NT2/D1 (cell line): ENCODE results near the gene HCN2.

Experiments
- SUZ12 ChIP-seq: IDR thresholded peaks from 2 replicates; pipeline ENCODE4 v1.6.1; 2011; ENCODE audit not compliant: insufficient read length, insufficient read depth; ENCODE audit errors: extremely low read depth
- YY1 ChIP-seq: IDR thresholded peaks from 2 replicates; pipeline ENCODE4 v1.6.1; 2011; ENCODE audit not compliant: insufficient read length, insufficient read depth
- ZNF274 ChIP-seq: IDR thresholded peaks from 2 replicates; pipeline ENCODE4 v1.6.1; 2011; ENCODE audit warnings: mild to moderate bottlenecking, low read depth, low read length

DNA sequence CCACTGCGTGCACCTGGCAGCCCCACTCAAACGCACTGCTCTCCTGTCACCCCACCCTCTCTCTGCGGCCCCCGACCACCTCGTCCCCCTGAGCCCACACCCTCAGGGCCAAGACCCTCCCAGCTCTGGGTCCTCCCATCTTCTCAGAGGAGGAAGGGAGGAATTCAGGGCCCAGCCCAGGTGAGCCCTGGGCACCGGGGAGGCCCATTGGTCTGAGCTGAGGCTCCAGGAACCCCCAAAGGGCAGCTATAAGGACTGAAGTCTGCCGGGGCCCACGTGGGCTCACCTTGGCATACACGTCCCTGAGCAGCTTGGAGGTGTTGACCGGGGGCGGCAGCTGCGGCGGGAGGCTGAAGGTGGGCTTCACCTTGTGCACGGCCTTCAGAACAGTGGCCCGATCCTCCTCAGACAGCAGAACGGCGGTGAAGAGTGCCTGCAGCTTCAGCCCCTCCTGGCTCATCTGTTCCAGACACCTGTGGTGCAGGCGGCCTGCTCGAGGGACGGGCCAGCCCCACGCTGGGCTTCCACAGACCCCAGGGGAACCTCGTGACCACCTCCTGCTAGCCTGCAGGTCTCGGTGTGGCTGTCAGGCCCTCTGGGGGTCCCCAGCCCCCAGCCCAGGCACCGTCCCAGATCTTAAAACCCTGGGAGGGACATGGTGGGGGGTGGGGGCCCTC is 34.9 kb downstream of the HCN2 start:
- no peak for TF ChIP-seq ZNF274
- TF ChIP-seq YY1: no peak
- no peak for TF ChIP-seq SUZ12
